Measurements from ENCODE around the gene TMEM240. TPM values are rescaled to one million over a fixed set of nuclear protein-coding genes. Genes with fewer than 3 reads are reported as not detected.

TMEM240 gene
- total RNA-seq, 2 experiments from 2014 or later = 0.75 to 1.5 TPM

- no peak for TF ChIP-seq CTCF (IDR thresholded peaks at IDR 0.05)
- POLR2A ChIA-PET = no interaction called here
These were observed 3.3 kb upstream of the TMEM240 start for GRCh38 chr1:1543706-1544099.

GRCh38 chr1:1542766-1543705, 2.6 kb upstream of the TMEM240 start:
- H3K9me3 ChIP-seq (ENCODE audit: control insufficient read depth in 1 of 2, insufficient read depth in 1 of 2, low read length in 2 of 2) = peaks cover 0 to 5% of the 10 kb centered on the region in 2 experiments
- H3K27me3 Mint-ChIP-seq = no peaks in the 10 kb centered on the region
- H3K9me3 Mint-ChIP-seq = no peaks in the 10 kb centered on the region
- H3K4me1 Mint-ChIP-seq (ENCODE audit: low read depth) = peaks cover 5% of the 10 kb centered on the region
- ChIA-PET POLR2A (no interaction called here), CTCF (no interaction called here)
- peaks cover 7% of the 10 kb centered on the region for H3K36me3 Mint-ChIP-seq (ENCODE audit: low read depth)
- H3K27me3 ChIP-seq (ENCODE audit: control insufficient read depth in 1 of 2, insufficient read depth in 2 of 2, low read length in 2 of 2) = no peaks in the 10 kb centered on the region
- TF ChIP-seq CTCF (IDR thresholded peaks at IDR 0.05) = no peak
- intact Hi-C loops (cut with DNase I, micrococcal nuclease) = no loop called here
- peaks cover 20% of the 10 kb centered on the region for H3K4me1 ChIP-seq (ENCODE audit: insufficient read depth, low read length)
- peaks cover 22% of the 10 kb centered on the region for H3K36me3 ChIP-seq (ENCODE audit: insufficient read depth, low read length)
- H3K27ac Mint-ChIP-seq = no peak overlapping the region
- H3K4me3 Mint-ChIP-seq = no peak overlapping the region
- H3K27ac ChIP-seq (ENCODE audit: low read depth in 1 of 2, low read length in 2 of 2) = no peak overlapping the region
- DNase-seq = peak in 1 of 14 experiments; percentile 29
- no peak overlapping the region for H3K4me3 ChIP-seq (ENCODE audit: low read length)
- no peak for ATAC-seq (ENCODE audit: poor library complexity)

More at GRCh38 chr1:1543706-1544099, 3.3 kb upstream of the TMEM240 start:
- H3K4me1 Mint-ChIP-seq (ENCODE audit: low read depth) = peaks cover 5% of the 10 kb centered on the region
- H3K9me3 Mint-ChIP-seq = no peaks in the 10 kb centered on the region
- no peak overlapping the region for H3K27ac ChIP-seq (ENCODE audit: low read depth in 1 of 2, low read length in 2 of 2)
- H3K27me3 ChIP-seq (ENCODE audit: control insufficient read depth in 1 of 2, insufficient read depth in 2 of 2, low read length in 2 of 2) = no peaks in the 10 kb centered on the region
- peaks cover 0 to 5% of the 10 kb centered on the region in 2 experiments for H3K9me3 ChIP-seq (ENCODE audit: control insufficient read depth in 1 of 2, insufficient read depth in 1 of 2, low read length in 2 of 2)
- H3K36me3 Mint-ChIP-seq (ENCODE audit: low read depth) = peaks cover 7% of the 10 kb centered on the region
- no peak overlapping the region for H3K4me3 Mint-ChIP-seq
- intact Hi-C loops (cut with DNase I, micrococcal nuclease) = no loop called here
- no peaks in the 10 kb centered on the region for H3K27me3 Mint-ChIP-seq
- H3K4me3 ChIP-seq (ENCODE audit: low read length) = no peak overlapping the region
- DNase-seq = no peak
- CTCF ChIA-PET = no interaction called here
- no peak overlapping the region for H3K27ac Mint-ChIP-seq
- H3K36me3 ChIP-seq (ENCODE audit: insufficient read depth, low read length) = peaks cover 22% of the 10 kb centered on the region
- no peak for ATAC-seq (ENCODE audit: poor library complexity)
- H3K4me1 ChIP-seq (ENCODE audit: insufficient read depth, low read length) = peaks cover 20% of the 10 kb centered on the region

- H3K36me3 ChIP-seq (ENCODE audit: insufficient read depth, low read length) = peaks cover 18% of the 10 kb centered on the region
- ChIA-PET CTCF (no interaction called here), POLR2A (no interaction called here)
- peak overlapping the region; percentile 66 for H3K4me3 Mint-ChIP-seq
- peaks cover 0 to 5% of the 10 kb centered on the region in 2 experiments for H3K9me3 ChIP-seq (ENCODE audit: control insufficient read depth in 1 of 2, insufficient read depth in 1 of 2, low read length in 2 of 2)
- no peaks in the 10 kb centered on the region for H3K27me3 ChIP-seq (ENCODE audit: control insufficient read depth in 1 of 2, insufficient read depth in 2 of 2, low read length in 2 of 2)
- peaks cover 20% of the 10 kb centered on the region for H3K4me1 ChIP-seq (ENCODE audit: insufficient read depth, low read length)
- no peak overlapping the region for H3K4me3 ChIP-seq (ENCODE audit: low read length)
- H3K27ac ChIP-seq (ENCODE audit: low read depth in 1 of 2, low read length in 2 of 2) = no peak overlapping the region
- intact Hi-C loops (cut with DNase I, micrococcal nuclease) = no loop called here
- TF ChIP-seq CTCF (IDR thresholded peaks at IDR 0.05) = no peak
- peaks cover 7% of the 10 kb centered on the region for H3K36me3 Mint-ChIP-seq (ENCODE audit: low read depth)
- no peak overlapping the region for H3K27ac Mint-ChIP-seq
- H3K27me3 Mint-ChIP-seq = no peaks in the 10 kb centered on the region
- peaks cover 5% of the 10 kb centered on the region for H3K4me1 Mint-ChIP-seq (ENCODE audit: low read depth)
- H3K9me3 Mint-ChIP-seq = no peaks in the 10 kb centered on the region
- DNase-seq = peak in 1 of 14 experiments; percentile 27
- ATAC-seq (ENCODE audit: poor library complexity) = no peak
These were observed 1.7 kb upstream of the TMEM240 start for GRCh38 chr1:1541956-1542765.
